K562 (cell line): ENCODE data around the gene GATA2. TPM values are rescaled to one million over a fixed set of nuclear protein-coding genes. Genes with fewer than 3 reads are reported as not detected.

Experiments
- ATF3 ChIP-seq, 2 experiments: fragments of 450-650 bp in 1 of 2; sonication (generic) in 1 of 2; formaldehyde crosslinking in 1 of 2; IDR thresholded peaks in 1 of 2; conservative IDR thresholded peaks in 1 of 2; 2 replicates each; pipeline versions ENCODE4 v1.6.1 to v1.8.1; 2016 to 2023; ENCODE audit warnings: mild to moderate bottlenecking in 2 of 2, moderate library complexity in 2 of 2, inconsistent platforms in 1 of 2, missing genetic modification reagents in 1 of 2
- BCL6 ChIP-seq: fragments of 250-450 bp; sonication (Bioruptor Pico); IDR thresholded peaks from 2 replicates; pipeline ENCODE4 v1.4.0; 2020
- BRF1 ChIP-seq: IDR thresholded peaks from 3 replicates; pipeline ENCODE4 v1.6.1; 2011; ENCODE audit warnings: borderline replicate concordance, mild to moderate bottlenecking; ENCODE audit not compliant: insufficient read length; ENCODE audit errors: extremely low read depth
- CLOCK ChIP-seq: fragments of 250-450 bp; sonication (Bioruptor Pico); IDR thresholded peaks from 2 replicates; pipeline ENCODE4 v1.4.0; 2020; ENCODE audit warnings: mild to moderate bottlenecking, moderate library complexity, borderline replicate concordance
- GATAD2B ChIP-seq: fragments of 450-650 bp; IDR thresholded peaks from 2 replicates; pipeline ENCODE4 v1.6.1; 2017; ENCODE audit warnings: mild to moderate bottlenecking, borderline replicate concordance
- HDGF ChIP-seq: fragments of 450-650 bp; IDR thresholded peaks from 2 replicates; pipeline ENCODE4 v1.6.1; 2016
- L3MBTL2 ChIP-seq: fragments of 450-650 bp; IDR thresholded peaks from 2 replicates; pipeline ENCODE4 v1.6.1; 2016; ENCODE audit warnings: mild to moderate bottlenecking, moderate library complexity
- MYC ChIP-seq, 2 experiments: fragments of 250-450 bp in 1 of 2; sonication (Bioruptor Pico) in 1 of 2; IDR thresholded peaks; 2 replicates each; pipeline versions ENCODE4 v1.5.1 to v1.6.1; 2012 to 2021; ENCODE audit warnings: low read depth in 2 of 2, borderline replicate concordance in 1 of 2, improper control_type of control experiment in 1 of 2, low read length in 1 of 2, mild to moderate bottlenecking in 1 of 2, moderate library complexity in 1 of 2
- NCOA1 ChIP-seq: fragments of 450-650 bp; IDR thresholded peaks from 2 replicates; pipeline ENCODE4 v1.6.1; 2016; ENCODE audit warnings: low read depth
- REST ChIP-seq, 2 experiments: fragments of 450-650 bp; formaldehyde crosslinking in 1 of 2; IDR thresholded peaks; 2 replicates each; pipeline versions ENCODE4 v1.4.0 to v1.6.1; 2014 to 2020; ENCODE audit warnings: mild to moderate bottlenecking in 2 of 2, borderline replicate concordance in 1 of 2, low read depth in 1 of 2
- SRF ChIP-seq, 2 experiments: fragments of 250-450, 450-650 bp in 1 of 2; sonication (Bioruptor Pico) in 1 of 2; sonication (generic) in 1 of 2; formaldehyde crosslinking; IDR thresholded peaks; 2 replicates each; pipeline versions ENCODE4 v1.5.0 to v1.5.1; 2020 to 2022; ENCODE audit warnings: mild to moderate bottlenecking in 1 of 2, missing genetic modification reagents in 1 of 2
- SUPT5H ChIP-seq: fragments of 450-650 bp; IDR thresholded peaks from 2 replicates; pipeline ENCODE4 v1.6.1; 2016
- TFAM ChIP-seq: fragments of 250-450 bp; sonication (Bioruptor Pico); conservative IDR thresholded peaks from 2 replicates; pipeline ENCODE4 v1.5.0; 2021; ENCODE audit warnings: mild to moderate bottlenecking, moderate library complexity
- ZNF263 ChIP-seq: sonication (generic); formaldehyde crosslinking; IDR thresholded peaks from 2 replicates; pipeline ENCODE4 v1.8.0; 2022; ENCODE audit warnings: mild to moderate bottlenecking, missing genetic modification reagents, borderline replicate concordance
- polyA plus RNA-seq, 8 experiments: library from polyadenylated mRNA; depleted of rRNA in 4 of 8; stranded (reverse) in 5 of 8; unstranded in 3 of 8; fragments of >200 nt; fragmentation: Nextera tagmentation in 2 of 8; fragmentation: Illumina TruSeq in 1 of 8; extraction: Ambion mirVana in 2 of 8; extraction: Trizol in 1 of 8; gene quantifications; 2 replicates each; pipeline versions ENCODE4 v1.2.1 to v1.2.3, GENCODE V29; 2011 to 2014; ENCODE audit warnings: inconsistent platforms in 1 of 8, missing spikeins in 1 of 8
- total RNA-seq, 7 experiments: library from RNA; depleted of rRNA in 6 of 7; stranded (reverse); fragments of >200 nt in 6 of 7; fragmentation: Illumina TruSeq in 2 of 7; extraction: Trizol in 2 of 7; gene quantifications; 2 replicates each; pipeline versions ENCODE4 v1.2.1 to v1.2.3, GENCODE V29; 2011 to 2021; ENCODE audit warnings: low replicate concordance in 1 of 7

GATA2 gene
- total and polyA plus RNA-seq, 9 of the 15 experiments (the other 6 are each of a cell fraction or from before 2014, with no cell fraction given), result 8.5 to 218 (median 50.8) TPM

GRCh38 chr3:128504963-128505730 lies 12.1 kb upstream of the GATA2 start (continued):
- no peak for TF ChIP-seq NCOA1
- no peak for TF ChIP-seq CLOCK (CRISPR knock-in tag)
- TF ChIP-seq GATAD2B, result no peak
- 0 out of 2 replicates have a peak, but pooled peaks have one; percentile 33 for TF ChIP-seq MYC (IDR thresholded peaks at IDR 0.05; ENCODE audit: low read depth, low read length)
- no peak for TF ChIP-seq MYC (CRISPR knock-in tag; IDR thresholded peaks at IDR 0.05; ENCODE audit: borderline replicate concordance, low read depth)
- TF ChIP-seq L3MBTL2, result peak; percentile 73; the same call in 1 of the 2 replicates
- peak; percentile 50; the same call in 1 of the 2 replicates for TF ChIP-seq ZNF263 (CRISPR knock-in tag)
- TF ChIP-seq BRF1, result no peak
- no peak for TF ChIP-seq HDGF
- TF ChIP-seq SRF (CRISPR knock-in tag; IDR thresholded peaks at IDR 0.05), result no peak
- no peak for TF ChIP-seq TFAM
- peak; percentile 23; the same call in 1 of the 2 replicates for TF ChIP-seq SUPT5H
- TF ChIP-seq ATF3 (IDR thresholded peaks at IDR 0.05), result peak; percentile 81
- TF ChIP-seq ATF3 (CRISPR knock-in tag; conservative IDR thresholded peaks at IDR 0.05), result no peak
- no peak for TF ChIP-seq BCL6
- peak; percentile 2; the same call in 1 of the 2 replicates for TF ChIP-seq REST (IDR thresholded peaks at IDR 0.05; ENCODE audit: borderline replicate concordance)
- no peak for TF ChIP-seq REST (CRISPR knock-in tag; IDR thresholded peaks at IDR 0.05; ENCODE audit: low read depth)
